ENCODE results near the gene GPR61. TPM values are rescaled to one million over a fixed set of nuclear protein-coding genes. Genes with fewer than 3 reads are reported as not detected.

The GPR61 gene, protein sequence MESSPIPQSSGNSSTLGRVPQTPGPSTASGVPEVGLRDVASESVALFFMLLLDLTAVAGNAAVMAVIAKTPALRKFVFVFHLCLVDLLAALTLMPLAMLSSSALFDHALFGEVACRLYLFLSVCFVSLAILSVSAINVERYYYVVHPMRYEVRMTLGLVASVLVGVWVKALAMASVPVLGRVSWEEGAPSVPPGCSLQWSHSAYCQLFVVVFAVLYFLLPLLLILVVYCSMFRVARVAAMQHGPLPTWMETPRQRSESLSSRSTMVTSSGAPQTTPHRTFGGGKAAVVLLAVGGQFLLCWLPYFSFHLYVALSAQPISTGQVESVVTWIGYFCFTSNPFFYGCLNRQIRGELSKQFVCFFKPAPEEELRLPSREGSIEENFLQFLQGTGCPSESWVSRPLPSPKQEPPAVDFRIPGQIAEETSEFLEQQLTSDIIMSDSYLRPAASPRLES
- not detected for total RNA-seq
- long read RNA-seq, result 0 reads

DNA sequence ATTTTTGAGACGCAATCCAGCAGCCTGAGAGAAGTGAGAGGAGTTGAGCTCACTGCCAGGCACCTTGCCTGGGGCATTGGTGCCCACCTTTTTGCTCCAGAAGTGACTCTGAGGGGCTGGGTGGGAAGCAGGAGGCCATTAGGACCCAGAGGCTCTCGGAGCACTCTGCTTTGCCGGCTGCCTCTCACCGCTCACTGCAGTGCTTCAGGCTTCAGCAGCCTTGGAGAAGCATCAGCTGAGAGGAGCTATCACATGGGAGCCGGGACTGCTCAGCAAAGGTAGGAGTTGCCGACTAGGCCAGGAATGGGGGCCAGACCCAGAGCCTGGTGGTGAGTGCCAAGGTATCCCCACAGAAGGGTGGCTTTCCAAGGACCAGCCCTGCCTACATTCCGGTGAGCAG lies at the start of gene GPR61:
Gene GPR61 (plus strand): TSS at position 197 of the 400 bp plus-strand sequence. CDS start 3,151 bp downstream, outside the sequence.
- ATAC-seq, result no peak
- DNase-seq, result no peak
- no CpG with 5 or more reads among the region's 7 CpGs for WGBS (ENCODE audit: insufficient coverage, low coverage, low lambda C conversion rate, missing lambda C conversion rate)
- Histone ChIP-seq H3K27me3 (no peaks in the 10 kb centered on the region), H3K36me3 (no peaks in the 10 kb centered on the region), H3K4me3 (no peak within 1 kb of the TSS), H3K27ac (no peak within 1 kb of the TSS), H3K4me1 (peaks cover 0 to 7% (median 0%) of the 10 kb centered on the region in 4 donors), H3K9me3 (no peaks in the 10 kb centered on the region)
- intact Hi-C loops (cut with DNase I), result loop anchor here (5.0 to 10.0 kb wide), 4 partner anchors 85 to 235 kb away; partner anchors contain the start of gene EPS8L3 (in 1 of the 2)
- TF ChIP-seq, protein P1, sequence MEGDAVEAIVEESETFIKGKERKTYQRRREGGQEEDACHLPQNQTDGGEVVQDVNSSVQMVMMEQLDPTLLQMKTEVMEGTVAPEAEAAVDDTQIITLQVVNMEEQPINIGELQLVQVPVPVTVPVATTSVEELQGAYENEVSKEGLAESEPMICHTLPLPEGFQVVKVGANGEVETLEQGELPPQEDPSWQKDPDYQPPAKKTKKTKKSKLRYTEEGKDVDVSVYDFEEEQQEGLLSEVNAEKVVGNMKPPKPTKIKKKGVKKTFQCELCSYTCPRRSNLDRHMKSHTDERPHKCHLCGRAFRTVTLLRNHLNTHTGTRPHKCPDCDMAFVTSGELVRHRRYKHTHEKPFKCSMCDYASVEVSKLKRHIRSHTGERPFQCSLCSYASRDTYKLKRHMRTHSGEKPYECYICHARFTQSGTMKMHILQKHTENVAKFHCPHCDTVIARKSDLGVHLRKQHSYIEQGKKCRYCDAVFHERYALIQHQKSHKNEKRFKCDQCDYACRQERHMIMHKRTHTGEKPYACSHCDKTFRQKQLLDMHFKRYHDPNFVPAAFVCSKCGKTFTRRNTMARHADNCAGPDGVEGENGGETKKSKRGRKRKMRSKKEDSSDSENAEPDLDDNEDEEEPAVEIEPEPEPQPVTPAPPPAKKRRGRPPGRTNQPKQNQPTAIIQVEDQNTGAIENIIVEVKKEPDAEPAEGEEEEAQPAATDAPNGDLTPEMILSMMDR (IDR thresholded peaks at IDR 0.05), result no peak
- TF ChIP-seq POLR2A (IDR thresholded peaks at IDR 0.05), result no peak

DNA sequence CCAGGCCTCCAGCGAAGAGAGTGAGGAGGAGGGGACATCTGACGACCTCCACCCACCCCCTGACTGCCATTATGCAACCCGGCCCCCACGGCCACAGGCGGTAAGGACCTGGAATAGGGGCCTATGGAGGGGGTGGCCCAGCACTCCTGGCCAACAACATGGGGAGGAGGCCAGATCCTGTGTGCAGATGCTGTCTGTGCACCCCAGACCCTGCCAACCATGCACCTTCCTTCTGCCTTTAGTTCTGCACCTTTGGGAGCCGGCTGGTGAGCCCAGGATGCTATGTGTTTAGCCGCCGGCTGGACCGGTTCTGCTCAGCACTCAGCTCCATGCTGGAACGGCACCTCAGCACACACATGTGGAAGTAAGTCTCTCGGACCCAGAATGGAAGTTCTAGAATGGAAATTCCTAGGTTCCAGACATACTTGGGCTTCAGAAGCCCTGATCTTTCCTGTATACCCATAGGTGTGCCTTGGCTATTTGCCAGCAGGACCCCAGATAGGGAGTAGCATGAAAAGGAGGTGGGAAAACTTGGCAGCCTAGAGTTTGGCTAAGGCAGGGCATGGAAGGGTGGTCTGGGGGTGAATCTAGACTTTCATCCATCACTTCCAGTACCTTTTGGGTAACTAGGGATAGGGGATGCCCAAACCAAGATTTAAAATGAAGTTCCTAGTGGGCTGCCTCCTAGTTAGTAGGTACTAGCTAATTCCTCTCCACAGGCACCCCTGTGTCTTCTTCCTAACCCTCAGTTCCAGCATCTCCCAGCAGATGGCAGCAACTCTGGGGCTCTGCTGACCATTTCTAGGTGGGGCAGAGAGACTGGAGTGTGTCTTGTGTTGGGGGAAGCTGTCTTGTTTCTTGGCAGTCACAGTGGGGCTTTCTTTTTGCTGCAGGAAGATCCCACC lies 49.4 kb upstream of the GPR61 start:
- ATAC-seq (peak; percentile 59 to 63 (median 60)), DNase-seq (peak in 2 of 3 donors; percentile 63 to 69)
- WGBS (ENCODE audit: insufficient coverage, low coverage, low lambda C conversion rate, missing lambda C conversion rate), result no CpG with 5 or more reads among the region's 11 CpGs
- H3K4me3 ChIP-seq, result no peak overlapping the region
- TF ChIP-seq POLR2A (IDR thresholded peaks at IDR 0.05), result no peak
- TF ChIP-seq, protein P1 (IDR thresholded peaks at IDR 0.05), result peak; percentile 71 to 86 (median 80)
- no peaks in the 10 kb centered on the region for H3K27me3 ChIP-seq
- intact Hi-C loops (cut with DNase I), result loop anchor here in 1 of 2 donors (2.0 kb wide), 1 partner anchor 41 kb away; no protein-coding TSS in a partner anchor
- no peaks in the 10 kb centered on the region for H3K36me3 ChIP-seq
- no peak overlapping the region for H3K27ac ChIP-seq
- H3K4me1 ChIP-seq, result peaks cover 0 to 9% (median 2%) of the 10 kb centered on the region in 4 donors
- H3K9me3 ChIP-seq, result no peaks in the 10 kb centered on the region

DNA sequence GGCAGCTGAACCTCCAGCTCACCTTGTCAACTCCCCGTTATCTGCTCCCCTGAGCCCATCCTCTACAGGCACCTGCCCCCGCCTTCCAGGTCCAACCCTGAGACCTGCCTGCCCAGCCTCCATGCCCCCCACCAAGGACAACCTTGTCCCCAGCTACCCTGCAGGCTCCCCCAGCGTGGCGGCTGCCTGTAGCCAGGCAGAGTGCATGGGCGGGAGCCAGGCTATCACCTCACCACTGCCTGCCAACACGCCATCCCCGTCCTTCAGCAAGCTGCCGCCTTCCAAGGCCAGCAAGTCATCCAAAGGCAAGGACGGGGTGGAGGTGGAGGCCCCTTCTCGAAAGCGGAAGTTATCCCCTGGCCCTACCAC lies 48.8 kb upstream of the GPR61 start:
- intact Hi-C loops (cut with DNase I), result loop anchor here in 1 of 2 donors (2.0 kb wide), 1 partner anchor 40 kb away; no protein-coding TSS in a partner anchor
- Histone ChIP-seq H3K27me3 (no peaks in the 10 kb centered on the region), H3K36me3 (peaks cover 0 to 2% (median 0%) of the 10 kb centered on the region in 4 donors), H3K27ac (no peak overlapping the region), H3K4me1 (peaks cover 0 to 9% (median 2%) of the 10 kb centered on the region in 4 donors), H3K4me3 (no peak overlapping the region), H3K9me3 (no peaks in the 10 kb centered on the region)
- ATAC-seq (no peak), DNase-seq (no peak)
- TF ChIP-seq POLR2A (IDR thresholded peaks at IDR 0.05), result no peak
- TF ChIP-seq, protein P1 (IDR thresholded peaks at IDR 0.05), result no peak
- 81% methylated on average over 5 of the region's 11 CpGs for WGBS (ENCODE audit: insufficient coverage, low coverage, low lambda C conversion rate, missing lambda C conversion rate)

DNA sequence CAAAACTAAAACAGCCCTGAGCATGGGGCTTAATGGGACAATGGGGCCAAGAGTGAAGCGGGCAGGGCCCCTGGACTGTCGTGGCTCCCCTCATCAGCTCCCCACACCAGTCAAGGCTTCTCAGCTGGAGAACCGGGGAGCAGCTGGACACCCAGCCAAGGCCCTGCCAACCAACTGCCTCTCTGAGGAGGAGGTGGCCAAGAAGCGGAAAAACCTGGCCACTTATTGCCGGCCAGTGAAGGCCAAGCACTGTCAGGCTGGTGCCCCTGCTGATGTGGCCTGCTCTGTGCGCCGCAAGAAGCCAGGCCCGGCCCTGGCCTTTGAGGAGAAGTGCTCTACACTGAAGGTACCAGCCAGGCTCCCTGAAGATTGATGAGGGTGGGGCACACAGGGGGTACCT lies 48.3 kb upstream of the GPR61 start:
- TF ChIP-seq, protein P1 (IDR thresholded peaks at IDR 0.05), result no peak
- TF ChIP-seq POLR2A (IDR thresholded peaks at IDR 0.05), result no peak
- Histone ChIP-seq H3K4me3 (no peak overlapping the region), H3K4me1 (peaks cover 0 to 9% (median 2%) of the 10 kb centered on the region in 4 donors), H3K27ac (no peak overlapping the region), H3K36me3 (peaks cover 0 to 6% (median 0%) of the 10 kb centered on the region in 4 donors), H3K9me3 (no peaks in the 10 kb centered on the region), H3K27me3 (no peaks in the 10 kb centered on the region)
- ATAC-seq, result no peak
- WGBS (ENCODE audit: insufficient coverage, low coverage, low lambda C conversion rate, missing lambda C conversion rate), result 89% methylated on average over 4 of the region's 8 CpGs
- intact Hi-C loops (cut with DNase I), result loop anchor here in 1 of 2 donors (2.0 kb wide), 1 partner anchor 39 kb away; no protein-coding TSS in a partner anchor
- DNase-seq, result no peak

Data from right lobe of liver (tissue), 6 donors.